Panc1 (cell line): ENCODE data around the gene KIF26B. TPM values are rescaled to one million over a fixed set of nuclear protein-coding genes. Genes with fewer than 3 reads are reported as not detected.

ENCODE experiments used
- ATAC-seq: fragments of 200-7000 bp; cut with Tn5 transposase; 2 replicates; pipeline ENCODE4 v1.9.1; 2020; ENCODE audit warnings: mild to moderate bottlenecking, moderate library complexity
- BruUV-seq: library from RNA; stranded (reverse); fragments of 400-500 nt; replicated peaks from 2 replicates; lab custom pipeline; 2021; lab: Mats Ljungman, UMichigan
- CTCF ChIA-PET: fragments of 300-600 bp; sonication (Branson Sonifier 250); formaldehyde crosslinking; loops from one replicate; lab custom pipeline; 2022; ENCODE audit warnings: antibody characterized with exemption; lab: Charles Lee
- POLR2A ChIA-PET: fragments of 300-600 bp; sonication (Branson Sonifier 250); formaldehyde crosslinking; loops from one replicate; lab custom pipeline; 2022; ENCODE audit warnings: antibody characterized with exemption; lab: Charles Lee
- DNase-seq: peaks from one replicate; pipeline ENCODE4 v3.0.0-alpha.2; 2010; ENCODE audit warnings: low read depth, low spot score
- H3K27ac ChIP-seq: 2 replicates; pipeline ENCODE4 v1.5.1; 2011; ENCODE audit warnings: mild to moderate bottlenecking, low read length, inconsistent platforms
- H3K27me3 ChIP-seq: fragments of 200-500 bp; sonication (Bioruptor generic); 2 replicates; pipeline ENCODE4 v1.6.0; 2014; ENCODE audit warnings: low read length, inconsistent platforms; ENCODE audit not compliant: control insufficient read depth, insufficient read depth
- H3K36me3 ChIP-seq: fragments of 200-500 bp; sonication (Bioruptor generic); 2 replicates; pipeline ENCODE4 v1.5.1; 2014; ENCODE audit warnings: inconsistent platforms, mild to moderate bottlenecking, low read length, moderate library complexity; ENCODE audit not compliant: control insufficient read depth, insufficient read depth
- H3K4me1 ChIP-seq: 2 replicates; pipeline ENCODE4 v1.5.1; 2011; ENCODE audit warnings: inconsistent platforms, mild to moderate bottlenecking, low read length, moderate library complexity; ENCODE audit not compliant: control insufficient read depth, insufficient read depth
- H3K4me3 ChIP-seq, 2 experiments: 2 replicates each; pipeline ENCODE4 v1.5.1; 2011 to 2012; ENCODE audit warnings: low read depth in 2 of 2, low read length in 2 of 2, mild to moderate bottlenecking in 2 of 2, inconsistent platforms in 1 of 2, moderate library complexity in 1 of 2
- H3K9me3 ChIP-seq: fragments of 200-500 bp; sonication (Bioruptor generic); 2 replicates; pipeline ENCODE4 v1.5.1; 2014; ENCODE audit warnings: low read depth, mild to moderate bottlenecking, inconsistent platforms, low read length, moderate library complexity; ENCODE audit not compliant: control insufficient read depth, insufficient read depth
- POLR2AphosphoS5 ChIP-seq: IDR thresholded peaks from 2 replicates; pipeline ENCODE4 v1.6.1; 2012; ENCODE audit warnings: mild to moderate bottlenecking, low read depth, low read length, moderate library complexity
- SIN3A ChIP-seq: IDR thresholded peaks from 2 replicates; pipeline ENCODE4 v1.6.1; 2012; ENCODE audit warnings: low read depth, mild to moderate bottlenecking, low read length, moderate library complexity, borderline replicate concordance; ENCODE audit not compliant: insufficient read depth
- TCF7L2 ChIP-seq: IDR thresholded peaks from 2 replicates; pipeline ENCODE4 v1.6.1; 2011; ENCODE audit warnings: mild to moderate bottlenecking, low read depth, low read length, inconsistent platforms
- in situ Hi-C: cut with HindIII; loops from 2 replicates; pipeline ENCODE4 v1.10.0; 2016; ENCODE audit warnings: low sequenced_read_pairs, low pct_unique_long_range_greater_than_20kb
- intact Hi-C: fragments of 100-400 bp; cut with micrococcal nuclease; formaldehyde crosslinking; loops from one replicate; pipeline ENCODE4 v1.10.0; 2022; ENCODE audit not compliant: unreplicated experiment
- total RNA-seq: library from RNA; stranded (reverse); gene quantifications from one replicate; pipeline ENCODE4 v1.2.1, GENCODE V29; 2021; ENCODE audit not compliant: unreplicated experiment
- TF ChIP-seq, protein P1 (sequence below): fragments of 450-650 bp; IDR thresholded peaks from 2 replicates; pipeline ENCODE4 v1.5.1; 2017; ENCODE audit warnings: mild to moderate bottlenecking
- TF ChIP-seq, protein P2 (sequence below), 2 experiments: IDR thresholded peaks; 2 replicates each; pipeline ENCODE4 v1.6.1; 2011 to 2012; ENCODE audit warnings: low read depth in 2 of 2, control low read depth in 1 of 2, low read length in 1 of 2, mild to moderate bottlenecking in 1 of 2, moderate library complexity in 1 of 2; ENCODE audit not compliant: insufficient read depth in 1 of 2

Gene KIF26B
- total RNA-seq, 1 experiment from 2014 or later, result 0.33 TPM

- ATAC-seq, result no peak
- Histone ChIP-seq H3K36me3 (no peaks in the 10 kb centered on the region), H3K4me1 (no peaks in the 10 kb centered on the region), H3K4me3 (no peak overlapping the region), H3K27me3 (no peaks in the 10 kb centered on the region), H3K9me3 (no peaks in the 10 kb centered on the region), H3K27ac (no peak overlapping the region)
- no TSS peak for BruUV-seq
- DNase-seq, result no peak
- TF ChIP-seq POLR2AphosphoS5 (no peak), TCF7L2 (no peak), SIN3A (no peak)
- TF ChIP-seq, protein P1, sequence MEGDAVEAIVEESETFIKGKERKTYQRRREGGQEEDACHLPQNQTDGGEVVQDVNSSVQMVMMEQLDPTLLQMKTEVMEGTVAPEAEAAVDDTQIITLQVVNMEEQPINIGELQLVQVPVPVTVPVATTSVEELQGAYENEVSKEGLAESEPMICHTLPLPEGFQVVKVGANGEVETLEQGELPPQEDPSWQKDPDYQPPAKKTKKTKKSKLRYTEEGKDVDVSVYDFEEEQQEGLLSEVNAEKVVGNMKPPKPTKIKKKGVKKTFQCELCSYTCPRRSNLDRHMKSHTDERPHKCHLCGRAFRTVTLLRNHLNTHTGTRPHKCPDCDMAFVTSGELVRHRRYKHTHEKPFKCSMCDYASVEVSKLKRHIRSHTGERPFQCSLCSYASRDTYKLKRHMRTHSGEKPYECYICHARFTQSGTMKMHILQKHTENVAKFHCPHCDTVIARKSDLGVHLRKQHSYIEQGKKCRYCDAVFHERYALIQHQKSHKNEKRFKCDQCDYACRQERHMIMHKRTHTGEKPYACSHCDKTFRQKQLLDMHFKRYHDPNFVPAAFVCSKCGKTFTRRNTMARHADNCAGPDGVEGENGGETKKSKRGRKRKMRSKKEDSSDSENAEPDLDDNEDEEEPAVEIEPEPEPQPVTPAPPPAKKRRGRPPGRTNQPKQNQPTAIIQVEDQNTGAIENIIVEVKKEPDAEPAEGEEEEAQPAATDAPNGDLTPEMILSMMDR, result no peak
- TF ChIP-seq, protein P2, sequence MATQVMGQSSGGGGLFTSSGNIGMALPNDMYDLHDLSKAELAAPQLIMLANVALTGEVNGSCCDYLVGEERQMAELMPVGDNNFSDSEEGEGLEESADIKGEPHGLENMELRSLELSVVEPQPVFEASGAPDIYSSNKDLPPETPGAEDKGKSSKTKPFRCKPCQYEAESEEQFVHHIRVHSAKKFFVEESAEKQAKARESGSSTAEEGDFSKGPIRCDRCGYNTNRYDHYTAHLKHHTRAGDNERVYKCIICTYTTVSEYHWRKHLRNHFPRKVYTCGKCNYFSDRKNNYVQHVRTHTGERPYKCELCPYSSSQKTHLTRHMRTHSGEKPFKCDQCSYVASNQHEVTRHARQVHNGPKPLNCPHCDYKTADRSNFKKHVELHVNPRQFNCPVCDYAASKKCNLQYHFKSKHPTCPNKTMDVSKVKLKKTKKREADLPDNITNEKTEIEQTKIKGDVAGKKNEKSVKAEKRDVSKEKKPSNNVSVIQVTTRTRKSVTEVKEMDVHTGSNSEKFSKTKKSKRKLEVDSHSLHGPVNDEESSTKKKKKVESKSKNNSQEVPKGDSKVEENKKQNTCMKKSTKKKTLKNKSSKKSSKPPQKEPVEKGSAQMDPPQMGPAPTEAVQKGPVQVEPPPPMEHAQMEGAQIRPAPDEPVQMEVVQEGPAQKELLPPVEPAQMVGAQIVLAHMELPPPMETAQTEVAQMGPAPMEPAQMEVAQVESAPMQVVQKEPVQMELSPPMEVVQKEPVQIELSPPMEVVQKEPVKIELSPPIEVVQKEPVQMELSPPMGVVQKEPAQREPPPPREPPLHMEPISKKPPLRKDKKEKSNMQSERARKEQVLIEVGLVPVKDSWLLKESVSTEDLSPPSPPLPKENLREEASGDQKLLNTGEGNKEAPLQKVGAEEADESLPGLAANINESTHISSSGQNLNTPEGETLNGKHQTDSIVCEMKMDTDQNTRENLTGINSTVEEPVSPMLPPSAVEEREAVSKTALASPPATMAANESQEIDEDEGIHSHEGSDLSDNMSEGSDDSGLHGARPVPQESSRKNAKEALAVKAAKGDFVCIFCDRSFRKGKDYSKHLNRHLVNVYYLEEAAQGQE (IDR thresholded peaks at IDR 0.05; ENCODE audit: insufficient read depth in 1 of 2, low read depth in 2 of 2, low read length in 1 of 2), result no peak
- POLR2A ChIA-PET, result no interaction called here
- in situ Hi-C loops (no loop called here), intact Hi-C loops (no loop called here)
- CTCF ChIA-PET, result no interaction called here
Measured at GRCh38 chr1:245216366-245217115, 61.8 kb downstream of the KIF26B start.

DNA sequence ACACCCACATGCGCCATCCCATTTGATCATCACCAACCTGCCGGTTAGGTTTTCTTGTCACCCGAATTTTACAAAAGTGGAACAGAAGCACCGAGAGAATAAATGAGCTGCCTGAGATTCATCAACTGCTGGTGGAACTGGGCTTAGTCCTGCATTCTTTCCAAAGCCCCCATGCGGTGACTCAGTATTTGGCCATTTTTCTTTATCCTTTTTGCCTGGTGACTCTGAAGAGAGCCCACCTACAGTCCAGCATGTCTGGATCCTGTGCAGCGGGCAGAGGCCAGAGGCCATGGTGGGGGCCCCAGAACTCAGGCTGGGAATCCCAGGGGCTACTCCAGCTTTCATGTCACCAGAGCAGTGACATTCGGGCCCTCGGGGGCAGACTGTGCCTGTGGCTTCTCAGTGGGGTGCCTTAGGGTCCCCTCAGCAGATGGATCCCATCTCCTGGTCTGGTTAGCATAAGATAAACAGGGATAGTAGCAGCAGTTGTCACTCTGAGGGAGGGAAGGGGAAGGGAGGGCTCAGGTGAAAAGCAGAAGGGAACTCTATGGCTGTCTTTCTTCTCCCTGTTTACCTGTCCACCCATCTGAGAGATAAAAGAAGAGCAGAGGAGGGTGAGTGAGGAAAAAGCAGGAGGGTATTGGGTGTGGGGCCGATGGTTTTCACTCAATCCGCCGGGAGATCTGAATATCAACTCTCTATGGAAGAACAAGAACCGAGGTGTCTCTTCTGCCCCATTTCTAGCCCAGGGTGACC, 63.2 kb downstream of the KIF26B start:
- no peak overlapping the region for H3K4me3 ChIP-seq
- no peak for ATAC-seq
- intact Hi-C loops (no loop called here), in situ Hi-C loops (no loop called here)
- H3K27me3 ChIP-seq, result no peaks in the 10 kb centered on the region
- ChIA-PET CTCF (no interaction called here), POLR2A (no interaction called here)
- H3K36me3 ChIP-seq, result no peaks in the 10 kb centered on the region
- TF ChIP-seq, protein P2 (IDR thresholded peaks at IDR 0.05; ENCODE audit: insufficient read depth in 1 of 2, low read depth in 2 of 2, low read length in 1 of 2), result no peak
- TF ChIP-seq TCF7L2 (no peak), SIN3A (no peak), POLR2AphosphoS5 (no peak)
- TF ChIP-seq, protein P1, result no peak
- no peaks in the 10 kb centered on the region for H3K9me3 ChIP-seq
- no peaks in the 10 kb centered on the region; the same call in 1 of the 2 replicates for H3K4me1 ChIP-seq
- H3K27ac ChIP-seq, result no peak overlapping the region
- BruUV-seq, result no TSS peak
- DNase-seq, result no peak
